CD14-positive monocyte (primary cell): ENCODE results near the gene SCAP. TPM values are rescaled to one million over a fixed set of nuclear protein-coding genes. Genes with fewer than 3 reads are reported as not detected.

Source experiments
- DNase-seq, 3 donors: peaks; one replicate each; pipeline ENCODE4 v3.0.0-alpha.2; 2011 to 2022
- H2AFZ ChIP-seq: 2 replicates; pipeline ENCODE4 v1.6.0; 2012; ENCODE audit warnings: mild to moderate bottlenecking, low read depth, low read length, inconsistent platforms; ENCODE audit not compliant: insufficient read depth, poor library complexity, severe bottlenecking
- H3K27ac ChIP-seq, 2 donors: 1 replicate in 1 of 2; 2 replicates in 1 of 2; pipeline ENCODE4 v1.5.1; 2012 to 2013; ENCODE audit warnings: low read length in 2 of 2, control low read depth in 1 of 2, inconsistent platforms in 1 of 2, low read depth in 1 of 2, mild to moderate bottlenecking in 1 of 2
- H3K27me3 ChIP-seq, 2 donors: one replicate each; pipeline versions ENCODE4 v1.6.0 to v1.6.1; 2011 to 2013; ENCODE audit warnings: low read length in 2 of 2; ENCODE audit not compliant: control insufficient read depth in 2 of 2, insufficient read depth in 2 of 2
- H3K36me3 ChIP-seq, 2 donors: replicated peaks in 1 of 2; 1 replicate in 1 of 2; 2 replicates in 1 of 2; pipeline versions ENCODE4 v1.5.1 to v1.6.1; 2012 to 2013; ENCODE audit warnings: low read length in 2 of 2, control low read depth in 1 of 2, inconsistent platforms in 1 of 2, mild to moderate bottlenecking in 1 of 2; ENCODE audit not compliant: insufficient read depth in 2 of 2, control insufficient read depth in 1 of 2
- H3K4me1 ChIP-seq, 2 donors: 1 replicate in 1 of 2; 2 replicates in 1 of 2; pipeline versions ENCODE4 v1.5.1 to v1.6.1; 2012 to 2013; ENCODE audit warnings: low read length in 2 of 2, control low read depth in 1 of 2, inconsistent platforms in 1 of 2, mild to moderate bottlenecking in 1 of 2, moderate library complexity in 1 of 2; ENCODE audit not compliant: insufficient read depth in 2 of 2, control insufficient read depth in 1 of 2
- H3K4me2 ChIP-seq: replicated peaks from 2 replicates; pipeline ENCODE3; 2012; ENCODE audit warnings: low read length, moderate library complexity, mild to moderate bottlenecking; ENCODE audit not compliant: poor library complexity, severe bottlenecking; ENCODE audit errors: extremely low read depth
- H3K4me3 ChIP-seq, 3 experiments: fragments of 200-600 bp in 1 of 3; sonication (generic) in 1 of 3; replicated peaks in 1 of 3; 1 replicate in 2 of 3; 2 replicates in 1 of 3; pipeline ENCODE4 v1.5.1; 2011 to 2013; ENCODE audit warnings: low read length in 3 of 3, mild to moderate bottlenecking in 3 of 3, control low read depth in 2 of 3, low read depth in 2 of 3, inconsistent platforms in 1 of 3, moderate library complexity in 1 of 3
- H3K79me2 ChIP-seq: 2 replicates; pipeline ENCODE4 v1.6.0; 2012; ENCODE audit warnings: mild to moderate bottlenecking, control low read depth, inconsistent platforms, low read length, moderate library complexity; ENCODE audit not compliant: insufficient read depth
- H3K9ac ChIP-seq: 2 replicates; pipeline ENCODE4 v1.6.0; 2017; ENCODE audit warnings: low read length, mild to moderate bottlenecking; ENCODE audit not compliant: insufficient read depth, poor library complexity, severe bottlenecking
- H3K9me3 ChIP-seq, 2 donors: replicated peaks in 1 of 2; 1 replicate in 1 of 2; 2 replicates in 1 of 2; pipeline versions ENCODE4 v1.5.1 to v1.6.1; 2012 to 2013; ENCODE audit warnings: low read length in 2 of 2, control low read depth in 1 of 2; ENCODE audit not compliant: control insufficient read depth in 1 of 2, insufficient read depth in 1 of 2
- H4K20me1 ChIP-seq: 2 replicates; pipeline ENCODE4 v1.6.0; 2012; ENCODE audit warnings: mild to moderate bottlenecking, low read length, control low read depth, moderate library complexity; ENCODE audit not compliant: insufficient read depth
- H3K27ac Mint-ChIP-seq, 7 donors: one replicate each; pipeline ENCODE4 v1.8.0; 2020; ENCODE audit warnings: mild to moderate bottlenecking in 7 of 7, mixed read lengths in 7 of 7, moderate library complexity in 6 of 7, inconsistent platforms in 2 of 7
- H3K27me3 Mint-ChIP-seq, 3 donors: one replicate each; pipeline ENCODE4 v1.8.0; 2021 to 2022; ENCODE audit warnings: low read depth in 3 of 3, mild to moderate bottlenecking in 3 of 3, mixed read lengths in 3 of 3, moderate library complexity in 3 of 3, inconsistent platforms in 1 of 3
- H3K36me3 Mint-ChIP-seq, 2 donors: one replicate each; pipeline ENCODE4 v1.8.0; 2020; ENCODE audit warnings: mixed read lengths in 2 of 2, inconsistent platforms in 1 of 2, mild to moderate bottlenecking in 1 of 2
- H3K4me1 Mint-ChIP-seq: one replicate; pipeline ENCODE4 v1.8.0; 2020; ENCODE audit warnings: mild to moderate bottlenecking, mixed read lengths
- H3K4me3 Mint-ChIP-seq, 2 donors: one replicate each; pipeline ENCODE4 v1.8.0; 2020; ENCODE audit warnings: mild to moderate bottlenecking in 2 of 2, mixed read lengths in 2 of 2, moderate library complexity in 1 of 2
- H3K9me3 Mint-ChIP-seq, 7 donors: one replicate each; pipeline ENCODE4 v1.8.0; 2020 to 2022; ENCODE audit warnings: mixed read lengths in 7 of 7, mild to moderate bottlenecking in 6 of 7, moderate library complexity in 6 of 7, inconsistent platforms in 2 of 7
- WGBS: methylation state at CpG from one replicate; pipeline ENCODE4 v1.1.5; 2013; ENCODE audit warnings: missing lambda C conversion rate; ENCODE audit not compliant: insufficient coverage; 5-methylcytosine and 5-hydroxymethylcytosine counted together
- intact Hi-C, 2 donors: fragments of 100-400 bp; cut with micrococcal nuclease; formaldehyde crosslinking; loops; one replicate each; pipeline versions ENCODE4 v1.15.0 to v1.15.1; 2023
- polyA plus RNA-seq, 3 donors: library from polyadenylated mRNA; depleted of rRNA in 1 of 3; unstranded in 2 of 3; stranded (reverse) in 1 of 3; fragments of 300-500 nt in 2 of 3; fragments of >200 nt in 1 of 3; fragmentation: Illumina TruSeq in 2 of 3; gene quantifications; 1 replicate in 2 of 3; 2 replicates in 1 of 3; pipeline ENCODE4 v1.2.3, GENCODE V29; 2012 to 2021
- TF ChIP-seq, protein P1 (sequence below): fragments of 200-600 bp; IDR thresholded peaks from one replicate; pipeline ENCODE4 v1.8.0; 2022; ENCODE audit warnings: antibody characterized with exemption, mild to moderate bottlenecking

Gene SCAP
- polyA plus RNA-seq, 3 donors, result 26.3 to 27.8 (median 27.7) TPM

DNA sequence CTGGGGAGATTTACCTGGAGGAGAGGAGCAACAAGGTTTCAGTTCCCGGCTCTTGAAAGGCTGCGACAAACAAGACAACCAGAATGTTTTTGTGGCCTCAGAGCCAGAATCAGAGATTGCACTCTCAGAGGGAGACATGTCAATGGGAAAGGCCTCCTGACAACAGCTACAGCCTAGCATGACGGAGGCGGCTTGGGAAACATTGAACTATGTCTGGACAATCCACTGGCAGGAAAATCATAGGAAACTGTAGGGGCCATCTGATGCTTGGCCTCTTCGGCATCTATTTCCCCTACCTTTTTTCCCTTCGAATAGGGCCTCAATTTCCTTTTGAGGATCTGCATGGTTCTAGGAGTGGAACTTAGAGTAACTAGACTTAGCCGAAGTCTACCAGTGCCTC lies 108.1 kb downstream of the SCAP start:
- intact Hi-C loops, result no loop called here
- TF ChIP-seq, protein P1, sequence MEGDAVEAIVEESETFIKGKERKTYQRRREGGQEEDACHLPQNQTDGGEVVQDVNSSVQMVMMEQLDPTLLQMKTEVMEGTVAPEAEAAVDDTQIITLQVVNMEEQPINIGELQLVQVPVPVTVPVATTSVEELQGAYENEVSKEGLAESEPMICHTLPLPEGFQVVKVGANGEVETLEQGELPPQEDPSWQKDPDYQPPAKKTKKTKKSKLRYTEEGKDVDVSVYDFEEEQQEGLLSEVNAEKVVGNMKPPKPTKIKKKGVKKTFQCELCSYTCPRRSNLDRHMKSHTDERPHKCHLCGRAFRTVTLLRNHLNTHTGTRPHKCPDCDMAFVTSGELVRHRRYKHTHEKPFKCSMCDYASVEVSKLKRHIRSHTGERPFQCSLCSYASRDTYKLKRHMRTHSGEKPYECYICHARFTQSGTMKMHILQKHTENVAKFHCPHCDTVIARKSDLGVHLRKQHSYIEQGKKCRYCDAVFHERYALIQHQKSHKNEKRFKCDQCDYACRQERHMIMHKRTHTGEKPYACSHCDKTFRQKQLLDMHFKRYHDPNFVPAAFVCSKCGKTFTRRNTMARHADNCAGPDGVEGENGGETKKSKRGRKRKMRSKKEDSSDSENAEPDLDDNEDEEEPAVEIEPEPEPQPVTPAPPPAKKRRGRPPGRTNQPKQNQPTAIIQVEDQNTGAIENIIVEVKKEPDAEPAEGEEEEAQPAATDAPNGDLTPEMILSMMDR, result no peak

DNA sequence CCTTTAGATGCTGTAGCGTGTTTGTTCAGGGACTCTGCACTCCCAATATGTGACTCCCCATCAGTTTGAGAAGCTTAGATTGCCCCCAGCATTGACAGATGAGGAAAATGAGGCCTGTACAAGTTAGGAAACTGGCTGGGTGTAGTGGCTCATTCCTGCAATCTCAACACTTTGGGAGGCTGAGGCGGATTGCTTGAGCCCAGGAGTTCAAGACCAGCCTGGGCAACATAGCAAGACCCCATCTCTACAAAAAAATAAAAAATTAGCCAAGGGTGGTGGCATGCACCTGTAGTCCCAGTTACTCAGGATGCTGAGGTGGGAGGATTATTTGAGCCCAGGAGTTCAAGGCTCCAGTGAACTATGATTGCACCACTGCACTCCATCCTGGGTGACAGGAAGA lies 108.9 kb downstream of the SCAP start:
- Histone ChIP-seq H4K20me1 (no peaks in the 10 kb centered on the region), H3K79me2 (no peaks in the 10 kb centered on the region), H3K4me3 (no peak overlapping the region), H3K9me3 (peaks cover 0 to 4% of the 10 kb centered on the region in 2 donors), H3K27ac (no peak overlapping the region), H2AFZ (no peak overlapping the region), H3K4me1 (peaks cover 26 to 38% of the 10 kb centered on the region in 2 donors), H3K9ac (no peak overlapping the region), H3K4me2 (no peak overlapping the region), H3K36me3 (no peaks in the 10 kb centered on the region), H3K27me3 (no peaks in the 10 kb centered on the region)
- TF ChIP-seq, protein P1, result no peak
- Mint-ChIP-seq H3K36me3 (peaks cover 3% of the 10 kb centered on the region in 2 donors), H3K27me3 (peaks cover 0 to 9% (median 0%) of the 10 kb centered on the region in 3 donors), H3K4me3 (no peak overlapping the region), H3K9me3 (peaks cover 4 to 13% (median 9%) of the 10 kb centered on the region in 7 donors), H3K4me1 (peaks cover 37% of the 10 kb centered on the region), H3K27ac (no peak overlapping the region)
- no peak for DNase-seq
- intact Hi-C loops, result no loop called here
- no CpG with 5 or more reads among the region's 2 CpGs for WGBS

More for the DNA sequence above, 108.1 kb downstream of the SCAP start:
- H3K9ac ChIP-seq, result no peak overlapping the region
- no peaks in the 10 kb centered on the region for H3K9me3 ChIP-seq
- no peak for DNase-seq
- no peak overlapping the region for H3K4me3 ChIP-seq
- no peak overlapping the region for H3K27ac Mint-ChIP-seq
- H3K79me2 ChIP-seq, result no peaks in the 10 kb centered on the region
- H4K20me1 ChIP-seq, result no peaks in the 10 kb centered on the region
- no peaks in the 10 kb centered on the region for H3K36me3 ChIP-seq
- H3K9me3 Mint-ChIP-seq, result peaks cover 0 to 5% (median 3%) of the 10 kb centered on the region in 7 donors
- H3K4me1 Mint-ChIP-seq, result peaks cover 38% of the 10 kb centered on the region
- H2AFZ ChIP-seq, result no peak overlapping the region
- no peak overlapping the region for H3K4me2 ChIP-seq
- H3K4me3 Mint-ChIP-seq, result no peak overlapping the region
- whole genome bisulfite sequencing, result 98% methylated on average over 4 of the region's 7 CpGs
- no peaks in the 10 kb centered on the region for H3K36me3 Mint-ChIP-seq
- no peaks in the 10 kb centered on the region for H3K27me3 ChIP-seq
- H3K4me1 ChIP-seq, result peaks cover 26 to 38% of the 10 kb centered on the region in 2 donors
- no peak overlapping the region for H3K27ac ChIP-seq
- peaks cover 0 to 6% (median 0%) of the 10 kb centered on the region in 3 donors for H3K27me3 Mint-ChIP-seq
